K562 (cell line): ENCODE results near the gene DNAJC1. TPM values are rescaled to one million over a fixed set of nuclear protein-coding genes. Genes with fewer than 3 reads are reported as not detected.
A peak's percentile ranks its signal among the peaks of the same experiment; 100 is the strongest.

Experiments used
- polyA plus RNA-seq, 8 experiments: library from polyadenylated mRNA; depleted of rRNA in 4 of 8; stranded (reverse) in 5 of 8; unstranded in 3 of 8; fragments of >200 nt; fragmentation: Nextera tagmentation in 2 of 8; fragmentation: Illumina TruSeq in 1 of 8; extraction: Ambion mirVana in 2 of 8; extraction: Trizol in 1 of 8; gene quantifications; 2 replicates each; pipeline versions ENCODE4 v1.2.1 to v1.2.3, GENCODE V29; 2011 to 2014; ENCODE audit warnings: inconsistent platforms in 1 of 8, missing spikeins in 1 of 8
- total RNA-seq, 7 experiments: library from RNA; depleted of rRNA in 6 of 7; stranded (reverse); fragments of >200 nt in 6 of 7; fragmentation: Illumina TruSeq in 2 of 7; extraction: Trizol in 2 of 7; gene quantifications; 2 replicates each; pipeline versions ENCODE4 v1.2.1 to v1.2.3, GENCODE V29; 2011 to 2021; ENCODE audit warnings: low replicate concordance in 1 of 7
- TF ChIP-seq, protein P1 (sequence below), 2 experiments: fragments of 450-650 bp; IDR thresholded peaks; 2 replicates each; pipeline ENCODE4 v1.6.1; 2016; ENCODE audit warnings: mild to moderate bottlenecking in 2 of 2, borderline replicate concordance in 1 of 2, low read depth in 1 of 2, moderate library complexity in 1 of 2

Gene DNAJC1
- total and polyA plus RNA-seq, 9 of the 15 experiments (the other 6 are each of a cell fraction or from before 2014, with no cell fraction given): 5.4 to 77.6 (median 40.3) TPM

- TF ChIP-seq, protein P1, sequence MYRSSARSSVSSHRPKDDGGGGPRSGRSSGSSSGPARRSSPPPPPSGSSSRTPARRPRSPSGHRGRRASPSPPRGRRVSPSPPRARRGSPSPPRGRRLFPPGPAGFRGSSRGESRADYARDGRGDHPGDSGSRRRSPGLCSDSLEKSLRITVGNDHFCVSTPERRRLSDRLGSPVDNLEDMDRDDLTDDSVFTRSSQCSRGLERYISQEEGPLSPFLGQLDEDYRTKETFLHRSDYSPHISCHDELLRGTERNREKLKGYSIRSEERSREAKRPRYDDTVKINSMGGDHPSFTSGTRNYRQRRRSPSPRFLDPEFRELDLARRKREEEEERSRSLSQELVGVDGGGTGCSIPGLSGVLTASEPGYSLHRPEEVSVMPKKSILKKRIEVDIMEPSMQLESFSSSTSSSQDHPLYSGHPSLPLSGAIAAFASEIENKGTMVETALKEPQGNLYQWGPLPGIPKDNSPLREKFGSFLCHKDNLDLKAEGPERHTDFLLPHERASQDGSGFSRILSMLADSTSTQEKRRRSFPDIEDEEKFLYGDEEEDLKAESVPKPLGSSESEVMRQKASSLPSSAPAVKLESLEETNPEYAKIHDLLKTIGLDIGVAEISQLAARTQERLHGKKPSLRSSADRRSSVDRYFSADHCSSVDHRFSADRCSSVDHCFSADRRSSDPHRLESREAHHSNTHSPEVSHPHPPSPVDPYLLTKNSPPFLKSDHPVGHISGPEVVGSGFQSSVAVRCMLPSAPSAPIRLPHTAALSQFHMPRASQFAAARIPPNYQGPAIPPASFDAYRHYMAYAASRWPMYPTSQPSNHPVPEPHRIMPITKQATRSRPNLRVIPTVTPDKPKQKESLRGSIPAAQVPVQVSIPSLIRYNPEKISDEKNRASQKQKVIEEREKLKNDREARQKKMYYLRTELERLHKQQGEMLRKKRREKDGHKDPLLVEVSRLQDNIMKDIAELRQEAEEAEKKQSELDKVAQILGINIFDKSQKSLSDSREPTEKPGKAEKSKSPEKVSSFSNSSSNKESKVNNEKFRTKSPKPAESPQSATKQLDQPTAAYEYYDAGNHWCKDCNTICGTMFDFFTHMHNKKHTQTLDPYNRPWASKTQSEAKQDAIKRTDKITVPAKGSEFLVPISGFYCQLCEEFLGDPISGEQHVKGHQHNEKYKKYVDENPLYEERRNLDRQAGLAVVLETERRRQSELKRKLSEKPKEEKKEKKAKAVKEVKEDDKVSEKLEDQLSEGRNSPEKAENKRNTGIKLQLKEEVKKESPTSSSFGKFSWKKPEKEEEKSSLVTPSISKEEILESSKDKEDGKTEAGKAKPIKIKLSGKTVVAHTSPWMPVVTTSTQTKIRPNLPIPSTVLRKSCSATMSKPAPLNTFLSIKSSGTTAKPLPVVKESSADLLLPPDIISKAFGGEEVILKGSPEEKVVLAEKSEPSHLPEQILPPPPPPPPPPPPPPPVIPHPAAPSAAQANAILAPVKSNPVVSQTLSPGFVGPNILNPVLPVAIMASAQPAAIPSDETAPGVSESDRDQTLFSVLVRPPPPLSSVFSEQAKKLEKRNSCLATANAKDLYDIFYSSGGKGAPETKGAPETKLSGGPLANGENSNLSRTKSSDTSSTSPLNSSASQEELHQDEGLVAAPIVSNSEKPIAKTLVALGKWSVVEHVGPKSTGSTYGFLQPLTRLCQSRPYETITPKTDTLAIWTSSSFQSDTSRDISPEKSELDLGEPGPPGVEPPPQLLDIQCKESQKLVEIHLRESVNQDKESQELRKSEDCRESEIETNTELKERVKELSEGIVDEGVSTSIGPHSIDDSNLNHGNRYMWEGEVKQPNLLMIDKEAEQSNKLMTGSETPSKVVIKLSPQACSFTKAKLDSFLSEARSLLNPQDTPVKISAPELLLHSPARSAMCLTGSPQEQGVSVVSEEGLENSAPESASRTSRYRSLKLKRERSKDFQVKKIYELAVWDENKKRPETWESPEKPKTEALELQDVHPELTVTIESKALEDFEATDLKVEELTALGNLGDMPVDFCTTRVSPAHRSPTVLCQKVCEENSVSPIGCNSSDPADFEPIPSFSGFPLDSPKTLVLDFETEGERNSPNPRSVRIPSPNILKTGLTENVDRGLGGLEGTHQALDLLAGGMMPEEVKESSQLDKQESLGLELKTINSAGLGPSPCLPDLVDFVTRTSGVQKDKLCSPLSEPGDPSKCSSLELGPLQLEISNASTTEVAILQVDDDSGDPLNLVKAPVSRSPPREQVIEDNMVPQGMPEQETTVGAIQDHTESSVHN (IDR thresholded peaks at IDR 0.05; ENCODE audit: borderline replicate concordance in 1 of 2, low read depth in 1 of 2): 0 out of 4 replicates have a peak, but pooled peaks of 1 of the 2 experiments have one; percentile 49
Observed at GRCh38 chr10:21724020-21724589, 279.4 kb downstream of the DNAJC1 start (continued).
